SK-N-MC (cell line): ENCODE data around the gene GCSH.

Experiments
- EZH2 ChIP-seq: fragments of 200-600 bp; sonication (generic); IDR thresholded peaks from one replicate; pipeline ENCODE4 v1.6.1; 2017; ENCODE audit warnings: antibody characterized with exemption
- POLR2AphosphoS5 ChIP-seq: IDR thresholded peaks from 2 replicates; pipeline ENCODE4 v1.6.1; 2012; ENCODE audit warnings: mild to moderate bottlenecking, low read depth, low read length, borderline replicate concordance

DNA sequence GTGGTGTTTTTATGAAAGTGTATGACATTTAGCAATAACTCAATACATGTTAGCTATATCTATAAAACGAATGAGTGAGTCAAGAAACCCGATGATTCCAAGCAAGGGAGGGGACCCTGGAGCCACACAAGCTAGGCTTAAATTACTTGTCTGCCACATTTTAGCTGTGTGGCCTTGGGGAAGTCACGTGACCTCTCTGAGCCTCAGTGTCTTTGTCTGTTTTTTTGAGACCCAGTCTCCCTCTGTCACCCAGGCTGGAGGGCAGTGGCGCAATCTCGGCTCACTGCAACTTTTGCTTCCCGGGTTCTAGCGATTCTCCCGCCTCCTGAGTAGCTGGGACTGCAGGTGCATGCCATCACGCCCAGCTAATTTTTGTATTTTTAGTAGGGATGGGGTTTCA, 20.1 kb upstream of the GCSH start:
- TF ChIP-seq EZH2 (no peak), POLR2AphosphoS5 (no peak)
